NCI-H2081 treated with DMSO at 0.1 percent for 48 hours (cell line): ENCODE data around the gene URM1.

Experiments used
- DNase-seq: peaks from one replicate; lab custom pipeline; 2025; lab: John Stamatoyannopoulos, UW

URM1 gene

GRCh38 chr9:128385496-128386460, 14.6 kb downstream of the URM1 start:
- DNase-seq: no peak

- DNase-seq: no peak
Observed at GRCh38 chr9:128388150-128388549, 17.0 kb downstream of the URM1 start.

GRCh38 chr9:128389395-128390149, 18.4 kb downstream of the URM1 start:
- no peak for DNase-seq

- no peak for DNase-seq
Observed at GRCh38 chr9:128390150-128390812, 19.1 kb downstream of the URM1 start.

GRCh38 chr9:128390813-128391711, 19.9 kb downstream of the URM1 start:
- no peak for DNase-seq

- no peak for DNase-seq
Observed at GRCh38 chr9:128391956-128392301, 20.8 kb downstream of the URM1 start.

GRCh38 chr9:128392302-128393144, 21.3 kb downstream of the URM1 start:
- no peak for DNase-seq

- no peak for DNase-seq
Observed at GRCh38 chr9:128393145-128393775, 22.1 kb downstream of the URM1 start.

GRCh38 chr9:128393970-128394369, 22.8 kb downstream of the URM1 start:
- DNase-seq: no peak

- no peak for DNase-seq
Observed at GRCh38 chr9:128394379-128395168, 23.4 kb downstream of the URM1 start.

GRCh38 chr9:128396970-128397613, 25.9 kb downstream of the URM1 start:
- no peak for DNase-seq

GRCh38 chr9:128397831-128398230, 26.7 kb downstream of the URM1 start:
- no peak for DNase-seq

- DNase-seq: no peak
Observed at GRCh38 chr9:128399861-128400260, 28.7 kb downstream of the URM1 start.

- no peak for DNase-seq
Observed at GRCh38 chr9:128404560-128404959, 33.4 kb downstream of the URM1 start.

- DNase-seq: no peak
Observed at GRCh38 chr9:128405077-128405779, 34.1 kb downstream of the URM1 start.

- DNase-seq: no peak
Observed at GRCh38 chr9:128405780-128406171, 34.6 kb downstream of the URM1 start.

GRCh38 chr9:128406848-128407391, 35.7 kb downstream of the URM1 start:
- DNase-seq: no peak

- DNase-seq: no peak
Observed at GRCh38 chr9:128408963-128409431, 37.8 kb downstream of the URM1 start.
